ENCODE measurements around the gene TEDC2.

GRCh38 chr16:2489581-2489980 lies 29.7 kb downstream of the TEDC2 start:
- TF ChIP-seq, protein P1, sequence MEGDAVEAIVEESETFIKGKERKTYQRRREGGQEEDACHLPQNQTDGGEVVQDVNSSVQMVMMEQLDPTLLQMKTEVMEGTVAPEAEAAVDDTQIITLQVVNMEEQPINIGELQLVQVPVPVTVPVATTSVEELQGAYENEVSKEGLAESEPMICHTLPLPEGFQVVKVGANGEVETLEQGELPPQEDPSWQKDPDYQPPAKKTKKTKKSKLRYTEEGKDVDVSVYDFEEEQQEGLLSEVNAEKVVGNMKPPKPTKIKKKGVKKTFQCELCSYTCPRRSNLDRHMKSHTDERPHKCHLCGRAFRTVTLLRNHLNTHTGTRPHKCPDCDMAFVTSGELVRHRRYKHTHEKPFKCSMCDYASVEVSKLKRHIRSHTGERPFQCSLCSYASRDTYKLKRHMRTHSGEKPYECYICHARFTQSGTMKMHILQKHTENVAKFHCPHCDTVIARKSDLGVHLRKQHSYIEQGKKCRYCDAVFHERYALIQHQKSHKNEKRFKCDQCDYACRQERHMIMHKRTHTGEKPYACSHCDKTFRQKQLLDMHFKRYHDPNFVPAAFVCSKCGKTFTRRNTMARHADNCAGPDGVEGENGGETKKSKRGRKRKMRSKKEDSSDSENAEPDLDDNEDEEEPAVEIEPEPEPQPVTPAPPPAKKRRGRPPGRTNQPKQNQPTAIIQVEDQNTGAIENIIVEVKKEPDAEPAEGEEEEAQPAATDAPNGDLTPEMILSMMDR (IDR thresholded peaks at IDR 0.05; ENCODE audit: low read length): no peak
- TF ChIP-seq EZH2phosphoT487 (IDR thresholded peaks at IDR 0.05; ENCODE audit: low read length): no peak
